GM13977 (cell line): Measurements from ENCODE around the gene KCNN3.

Source experiments
- DNase-seq: peaks from one replicate; pipeline ENCODE4 v3.0.0; 2012; ENCODE audit warnings: low spot score
- in situ Hi-C: fragments of 300-500 bp; cut with MboI; formaldehyde crosslinking; loops from one replicate; pipeline ENCODE4 v1.12.0; 2022; ENCODE audit warnings: low sequenced_read_pairs, low pct_unique_long_range_greater_than_20kb, mixed read lengths, inconsistent platforms; ENCODE audit not compliant: unreplicated experiment
- TF ChIP-seq, protein P1 (sequence below): IDR thresholded peaks from 2 replicates; pipeline ENCODE4 v1.5.1; 2012; ENCODE audit warnings: mild to moderate bottlenecking, control low read depth; ENCODE audit not compliant: insufficient read depth; ENCODE audit errors: extremely low read depth, missing control alignments

Gene KCNN3

DNA sequence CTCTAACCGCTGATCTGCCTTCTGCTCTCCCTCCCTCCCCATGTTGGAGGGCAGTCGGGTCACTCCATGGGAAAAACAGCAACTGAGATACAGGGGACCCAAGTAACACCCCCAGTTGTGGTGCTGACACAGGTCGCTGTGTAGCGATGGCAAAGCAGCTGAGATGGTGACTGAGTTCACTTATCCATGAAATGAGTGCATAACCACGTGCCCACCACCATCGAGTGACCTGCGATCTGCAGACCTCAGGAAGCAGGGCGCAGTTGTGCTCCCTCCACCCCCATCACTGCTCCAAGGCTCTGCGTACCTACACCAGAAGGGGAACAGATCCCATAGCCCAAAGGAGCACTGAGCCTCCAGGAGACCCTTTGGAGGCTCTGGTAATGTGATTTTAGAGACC is 31.1 kb downstream of the KCNN3 start:
- DNase-seq, result no peak
- in situ Hi-C loops, result no loop called here
- TF ChIP-seq, protein P1, sequence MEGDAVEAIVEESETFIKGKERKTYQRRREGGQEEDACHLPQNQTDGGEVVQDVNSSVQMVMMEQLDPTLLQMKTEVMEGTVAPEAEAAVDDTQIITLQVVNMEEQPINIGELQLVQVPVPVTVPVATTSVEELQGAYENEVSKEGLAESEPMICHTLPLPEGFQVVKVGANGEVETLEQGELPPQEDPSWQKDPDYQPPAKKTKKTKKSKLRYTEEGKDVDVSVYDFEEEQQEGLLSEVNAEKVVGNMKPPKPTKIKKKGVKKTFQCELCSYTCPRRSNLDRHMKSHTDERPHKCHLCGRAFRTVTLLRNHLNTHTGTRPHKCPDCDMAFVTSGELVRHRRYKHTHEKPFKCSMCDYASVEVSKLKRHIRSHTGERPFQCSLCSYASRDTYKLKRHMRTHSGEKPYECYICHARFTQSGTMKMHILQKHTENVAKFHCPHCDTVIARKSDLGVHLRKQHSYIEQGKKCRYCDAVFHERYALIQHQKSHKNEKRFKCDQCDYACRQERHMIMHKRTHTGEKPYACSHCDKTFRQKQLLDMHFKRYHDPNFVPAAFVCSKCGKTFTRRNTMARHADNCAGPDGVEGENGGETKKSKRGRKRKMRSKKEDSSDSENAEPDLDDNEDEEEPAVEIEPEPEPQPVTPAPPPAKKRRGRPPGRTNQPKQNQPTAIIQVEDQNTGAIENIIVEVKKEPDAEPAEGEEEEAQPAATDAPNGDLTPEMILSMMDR, result no peak

DNA sequence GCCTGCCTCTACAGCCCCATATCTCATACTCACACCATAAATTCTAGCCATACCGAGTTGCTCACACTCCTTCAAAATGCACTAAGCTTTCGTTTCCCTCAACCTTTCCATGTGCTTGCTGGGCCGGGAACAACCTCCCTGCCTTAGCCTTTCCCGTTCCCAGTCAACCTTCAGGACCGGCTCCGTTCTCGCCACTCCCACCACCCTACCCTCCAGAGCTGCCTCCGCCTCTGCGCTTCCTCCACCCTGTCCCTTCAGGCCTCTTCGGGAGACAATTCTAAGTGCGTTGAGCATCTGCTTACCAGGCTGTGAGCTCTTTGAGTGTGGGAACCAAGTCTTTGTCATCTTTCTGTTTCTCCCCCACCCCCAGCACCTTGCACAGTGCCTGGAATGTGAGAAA is 31.6 kb downstream of the KCNN3 start:
- no peak for DNase-seq
- TF ChIP-seq, protein P1, result no peak
- in situ Hi-C loops, result no loop called here

DNA sequence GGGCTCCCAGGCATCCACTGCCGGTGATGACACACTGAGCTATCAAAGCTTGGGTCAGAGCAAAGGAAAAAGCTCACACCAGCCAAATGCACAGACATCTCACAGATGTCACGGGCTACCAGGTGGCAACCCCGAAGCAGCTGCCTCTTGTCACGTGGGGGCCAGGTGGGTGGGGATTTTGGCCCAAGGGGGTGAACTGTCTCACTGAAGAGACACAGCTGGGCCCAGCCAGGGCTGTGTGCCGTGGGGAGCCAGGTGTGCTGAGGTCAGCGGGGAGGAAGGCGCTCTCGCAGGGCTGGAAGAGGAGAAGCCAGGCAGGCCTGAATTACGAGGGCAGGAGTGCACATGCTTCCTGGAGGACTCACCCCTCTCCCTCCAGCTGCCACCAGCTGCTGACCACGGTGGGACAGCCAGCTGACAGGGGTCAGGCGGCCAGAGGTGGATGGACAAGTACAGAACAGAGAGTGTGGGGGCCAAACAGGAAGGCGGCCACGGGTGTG is 32.4 kb downstream of the KCNN3 start:
- TF ChIP-seq, protein P1, result no peak
- in situ Hi-C loops, result no loop called here
- peak; percentile 64 for DNase-seq

DNA sequence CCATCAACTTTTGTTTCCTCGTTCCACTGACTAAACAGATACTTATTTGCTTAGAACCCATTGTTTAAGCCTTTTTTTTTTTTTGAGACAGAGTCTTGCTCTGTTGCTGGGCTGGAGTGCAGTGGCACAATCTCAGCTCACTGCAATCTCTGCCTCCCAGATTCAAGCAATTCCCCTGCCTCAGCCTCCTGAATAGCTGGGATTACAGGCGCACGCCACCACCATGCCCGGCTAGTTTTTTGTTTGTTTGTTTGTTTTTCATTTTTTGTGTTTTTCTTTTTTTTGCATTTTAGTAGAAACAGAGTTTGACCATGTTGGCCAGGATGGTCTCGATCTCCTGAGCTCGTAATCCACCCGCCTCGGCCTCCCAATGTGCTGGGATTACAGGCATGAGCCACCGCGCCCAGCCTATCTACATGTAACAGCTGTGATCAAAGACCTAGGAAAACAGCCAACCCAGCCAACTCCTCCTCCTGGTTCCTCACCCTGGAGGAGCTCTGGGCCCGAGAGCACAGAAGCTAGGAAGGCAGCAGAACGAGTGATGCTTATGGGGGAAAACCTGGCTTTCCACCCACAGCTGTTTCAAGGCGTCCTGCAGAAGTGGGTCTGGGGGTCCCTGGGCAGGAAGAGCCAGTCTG is 32.9 kb downstream of the KCNN3 start:
- TF ChIP-seq, protein P1, result no peak
- in situ Hi-C loops, result no loop called here
- DNase-seq, result no peak

DNA sequence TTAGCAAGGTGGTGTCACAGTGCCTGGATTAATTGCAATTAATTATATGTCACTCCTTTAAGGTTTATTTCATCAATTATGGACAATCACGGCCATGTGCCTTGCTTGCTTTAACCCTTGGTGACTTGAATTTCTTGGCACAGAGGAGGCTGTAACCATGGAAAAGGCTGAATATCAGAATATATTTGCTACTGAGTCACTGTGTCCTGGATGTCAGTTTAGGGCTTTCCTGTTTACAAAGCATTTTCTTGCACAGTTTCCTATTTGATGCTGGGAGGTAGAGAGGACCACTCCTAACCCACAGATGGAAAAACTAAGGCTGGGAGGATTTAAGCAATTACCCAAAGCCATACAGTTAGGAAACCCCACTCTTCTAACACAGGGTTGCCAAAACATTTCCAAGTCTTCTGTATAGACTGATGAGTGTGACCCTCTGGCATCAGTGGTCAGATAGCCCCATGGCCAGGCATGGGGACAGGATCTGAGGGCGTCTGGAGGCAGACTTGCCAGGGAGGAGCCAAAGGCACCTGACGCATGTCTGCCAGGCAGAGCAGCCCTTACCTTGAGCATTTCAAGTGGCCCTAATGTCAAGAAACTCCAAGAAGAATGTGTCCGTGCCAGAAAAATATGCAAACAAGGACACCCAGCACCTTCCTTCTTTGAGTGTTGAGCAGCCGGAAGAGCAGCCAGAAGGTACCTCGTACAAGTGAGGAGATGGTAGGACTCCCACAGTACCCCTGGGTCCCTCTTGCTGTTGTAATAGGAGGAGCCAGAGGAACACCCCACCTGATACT is 34.4 kb downstream of the KCNN3 start:
- TF ChIP-seq, protein P1, result no peak
- DNase-seq, result no peak
- in situ Hi-C loops, result no loop called here

DNA sequence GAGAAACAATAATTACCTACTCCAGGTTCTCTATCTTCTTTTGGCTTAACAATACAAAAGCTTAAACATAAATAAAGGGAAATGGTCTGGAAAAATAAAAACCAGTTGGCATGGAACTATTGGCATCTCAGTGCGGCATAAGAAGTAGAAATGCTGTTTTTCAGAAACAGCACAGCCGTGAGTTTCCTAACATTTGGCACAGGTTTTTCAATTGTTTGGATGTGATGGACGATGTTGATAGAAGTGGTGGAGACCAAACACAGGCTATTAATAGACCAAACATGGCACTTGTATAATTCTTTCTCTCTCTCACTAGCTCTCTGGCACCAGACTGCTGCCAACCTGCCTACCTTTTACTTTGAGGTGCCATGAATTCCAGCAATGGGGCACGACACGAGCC is 36.2 kb downstream of the KCNN3 start:
- no peak for DNase-seq
- in situ Hi-C loops, result no loop called here
- TF ChIP-seq, protein P1, result no peak
